Activated CD4-positive, alpha-beta T cell treated with anti-CD3 and anti-CD28 coated beads, Interleukin-2, amount 50 U/mL, for 16 hours (primary cell): Measurements from ENCODE around the gene SEPTIN11.

Experiments used
- DNase-seq: peaks from one replicate; pipeline ENCODE4 v3.0.0-alpha.2; 2020

The SEPTIN11 gene

DNA sequence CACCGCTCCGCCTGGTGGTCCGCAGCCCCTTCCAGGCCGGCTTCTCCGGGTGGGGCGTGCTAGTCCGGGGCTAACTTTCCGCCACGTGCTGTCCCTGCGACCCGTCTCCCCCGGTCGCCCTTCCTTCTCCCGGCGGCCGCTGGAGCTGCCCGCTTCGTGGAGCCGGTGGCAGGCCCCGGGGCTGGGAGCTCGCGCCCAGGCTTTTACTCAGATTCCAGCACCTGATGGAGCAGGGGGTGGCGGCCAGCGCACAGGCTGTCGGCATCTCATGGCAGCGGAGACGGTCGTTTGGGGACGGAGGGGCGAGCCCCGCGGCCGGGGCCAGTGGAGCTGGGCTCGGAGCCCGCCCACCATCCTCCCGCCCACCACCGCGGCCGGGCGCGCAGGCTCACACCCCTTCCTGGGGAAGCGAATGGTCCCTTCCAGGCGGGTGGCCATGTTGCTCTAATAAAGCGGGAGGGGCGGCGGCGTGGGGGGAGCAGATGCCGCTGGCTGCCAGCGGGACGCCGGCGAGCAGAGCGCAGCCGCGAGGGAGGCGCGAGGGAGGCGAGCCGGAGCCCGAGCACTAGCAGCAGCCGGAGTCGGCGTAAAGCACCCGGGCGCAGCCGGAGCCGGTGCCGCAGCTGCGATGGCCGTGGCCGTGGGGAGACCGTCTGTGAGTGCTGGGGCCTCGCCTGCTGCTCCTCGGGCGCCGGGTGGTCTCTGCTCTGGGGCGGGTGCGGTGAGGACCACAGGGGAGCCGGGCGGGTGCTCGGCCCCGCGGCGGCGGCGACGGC, at the start of gene SEPTIN11:
Gene SEPTIN11, plus strand, starts transcription at position 477 of the 776 bp plus-strand sequence. Its CDS starts 152 bp downstream, at position 629.
- DNase-seq, result peak; percentile 82

DNA sequence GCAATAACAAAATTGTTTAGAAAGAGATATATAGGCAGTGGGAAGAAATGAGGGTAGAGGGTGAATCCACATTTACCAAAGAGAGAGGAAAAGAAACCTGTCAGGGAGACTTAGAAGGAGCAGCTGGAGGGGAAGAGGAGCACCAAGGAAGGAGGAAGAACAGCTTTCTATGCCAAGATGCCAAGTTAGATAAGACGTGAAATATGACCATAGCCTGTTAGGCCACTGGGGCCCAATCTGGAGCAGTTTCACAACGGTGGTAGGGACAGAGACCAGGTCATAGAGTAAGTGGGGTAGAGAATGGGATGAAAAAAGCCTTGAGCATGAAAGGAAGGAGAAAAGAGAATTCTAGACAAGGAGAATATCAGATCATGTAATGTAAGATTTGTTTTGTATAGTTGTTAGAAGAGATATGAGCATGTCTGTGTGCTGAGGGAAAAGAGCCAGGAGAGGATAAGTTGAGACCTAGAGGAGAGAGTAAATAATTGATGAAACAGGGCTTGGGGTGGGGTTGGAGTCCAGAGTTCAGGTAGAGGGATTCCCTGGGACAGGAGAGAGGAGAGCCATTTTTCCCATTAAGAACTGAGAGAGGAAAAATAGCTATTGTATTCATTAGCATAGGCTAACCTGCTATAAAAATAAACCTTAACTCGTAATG, 47.2 kb upstream of the SEPTIN11 start:
- DNase-seq, result no peak

DNA sequence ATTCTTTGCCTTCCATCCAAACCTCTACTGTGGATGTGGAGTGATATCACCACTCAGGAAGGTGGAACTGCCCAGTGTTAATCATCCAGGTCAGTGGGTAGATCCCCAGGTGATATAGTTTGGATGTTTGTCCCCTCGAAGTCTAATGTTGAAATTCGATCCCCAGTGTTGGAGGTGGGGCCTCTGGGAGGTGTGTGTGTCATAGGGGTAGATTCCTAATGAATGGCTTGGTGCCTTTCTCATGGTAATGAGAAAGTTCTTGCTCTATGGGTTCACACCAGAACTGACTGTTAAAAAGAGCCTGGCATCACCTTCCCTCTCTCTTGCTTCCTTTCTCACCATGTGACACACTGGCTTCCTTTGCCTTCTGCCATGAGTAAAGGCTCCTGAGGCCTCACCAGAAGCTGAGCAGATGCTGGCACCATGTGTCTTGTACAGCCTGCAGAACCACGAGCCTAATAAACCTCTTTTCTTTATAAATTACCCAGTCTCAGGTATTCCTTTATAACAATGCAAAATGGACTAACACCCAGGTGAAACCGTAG, 44.8 kb upstream of the SEPTIN11 start:
- no peak for DNase-seq

DNA sequence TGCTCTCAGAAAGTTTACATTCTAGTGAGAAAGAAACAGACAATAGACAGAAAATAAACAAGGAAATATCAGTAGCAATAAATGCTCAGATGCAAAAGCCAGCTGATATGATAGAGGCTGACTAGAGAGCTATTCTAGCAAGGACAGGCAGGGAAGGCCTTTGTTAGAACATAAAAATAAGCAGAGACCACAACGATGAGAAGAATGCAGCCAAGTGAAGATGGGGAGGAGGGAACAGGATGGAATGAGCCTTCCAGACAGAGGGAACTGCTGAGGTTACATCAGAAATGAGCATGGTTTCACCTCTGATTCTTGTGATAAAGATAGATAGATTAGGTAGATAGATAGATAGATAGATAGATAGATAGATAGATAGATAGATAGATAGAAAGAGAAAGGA, 44.0 kb upstream of the SEPTIN11 start:
- no peak for DNase-seq

DNA sequence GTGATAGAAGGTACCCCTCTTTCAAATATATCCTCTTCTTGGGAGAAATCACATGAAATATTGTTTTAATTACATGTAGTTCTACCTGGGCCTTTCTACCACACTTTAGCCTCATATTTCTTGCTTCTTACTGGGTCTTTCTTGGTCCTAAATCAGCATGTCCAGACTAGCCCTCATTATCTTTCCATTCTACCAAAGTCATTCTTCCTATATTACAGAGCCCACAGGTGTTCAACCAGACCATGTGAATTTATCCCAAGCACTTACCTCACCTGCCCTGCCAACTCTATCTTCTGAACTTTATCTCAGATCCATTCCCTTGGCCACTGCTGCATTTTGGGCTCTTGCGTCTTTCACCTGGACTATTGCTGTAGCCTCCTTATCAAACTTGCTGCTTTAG, 39.8 kb upstream of the SEPTIN11 start:
- DNase-seq, result no peak

DNA sequence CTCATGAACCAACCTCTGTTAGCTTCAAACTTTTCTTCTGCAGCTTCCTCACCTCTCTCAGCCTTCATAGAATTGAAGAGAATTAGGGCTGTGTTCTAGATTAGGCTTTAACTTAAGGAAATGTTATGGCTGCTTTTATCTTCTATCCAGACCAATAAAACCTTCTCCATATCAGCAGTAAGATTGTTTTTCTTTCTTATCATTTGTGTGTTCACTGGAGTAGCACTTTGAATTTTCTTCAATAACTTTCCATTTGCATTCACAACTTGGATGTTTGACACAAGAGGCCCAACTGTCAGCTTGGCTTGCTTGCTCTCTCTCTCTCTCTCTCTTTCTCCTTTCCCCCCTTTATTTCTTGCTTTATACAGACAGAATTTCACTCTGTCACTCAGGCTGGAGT, 28.8 kb upstream of the SEPTIN11 start:
- no peak for DNase-seq

DNA sequence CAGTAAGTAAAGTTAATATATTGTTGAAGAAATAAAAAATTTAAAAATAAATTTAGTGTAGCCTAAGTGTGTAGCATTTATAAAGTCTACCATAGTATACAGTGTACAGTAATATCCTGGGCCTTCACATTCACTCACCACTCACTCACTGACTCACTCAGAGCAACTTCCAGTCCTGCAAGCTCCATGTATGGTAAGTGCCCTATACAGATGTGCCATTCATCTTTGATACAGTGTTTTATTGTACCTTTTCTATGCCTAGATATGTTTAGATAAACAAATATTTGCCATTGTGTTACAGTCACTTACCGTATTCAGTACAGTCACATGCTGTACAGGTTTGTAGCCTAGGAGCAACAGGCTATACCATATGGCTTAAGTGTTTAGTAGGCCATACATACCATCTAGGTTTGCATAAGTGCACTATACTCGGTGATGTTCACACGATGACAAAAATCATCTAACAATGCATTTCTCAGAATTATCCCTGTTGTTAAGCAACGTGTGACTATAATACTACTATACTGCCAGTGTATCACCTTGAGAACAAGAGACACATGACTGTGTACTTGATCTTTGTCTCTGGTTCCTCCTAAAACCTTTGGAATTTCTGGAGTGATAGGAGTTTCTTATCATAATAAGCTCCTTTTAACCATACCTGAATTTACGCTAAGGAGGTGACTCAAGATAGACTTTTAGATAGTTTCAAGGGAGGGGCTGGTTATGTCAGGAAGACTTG, 25.8 kb upstream of the SEPTIN11 start:
- no peak for DNase-seq

DNA sequence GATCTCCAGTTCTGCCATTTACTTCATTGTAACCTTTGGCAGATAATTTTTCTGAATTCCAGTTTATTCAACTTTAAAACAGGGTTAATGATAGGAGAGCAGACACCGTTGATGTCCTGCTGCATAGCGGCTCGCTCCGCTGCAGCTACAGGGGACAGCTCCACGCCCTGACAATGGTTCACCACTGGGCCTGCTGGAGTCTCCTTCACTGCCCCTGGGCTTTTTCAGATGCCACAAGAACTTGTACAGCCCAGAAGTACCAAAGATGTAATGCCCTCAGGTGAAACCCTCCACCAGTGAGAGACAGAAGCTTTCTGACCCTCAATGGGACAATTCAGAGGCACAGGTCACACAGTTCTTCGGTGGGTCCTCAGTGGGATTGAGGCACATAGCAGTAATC, 22.7 kb upstream of the SEPTIN11 start:
- no peak for DNase-seq

DNA sequence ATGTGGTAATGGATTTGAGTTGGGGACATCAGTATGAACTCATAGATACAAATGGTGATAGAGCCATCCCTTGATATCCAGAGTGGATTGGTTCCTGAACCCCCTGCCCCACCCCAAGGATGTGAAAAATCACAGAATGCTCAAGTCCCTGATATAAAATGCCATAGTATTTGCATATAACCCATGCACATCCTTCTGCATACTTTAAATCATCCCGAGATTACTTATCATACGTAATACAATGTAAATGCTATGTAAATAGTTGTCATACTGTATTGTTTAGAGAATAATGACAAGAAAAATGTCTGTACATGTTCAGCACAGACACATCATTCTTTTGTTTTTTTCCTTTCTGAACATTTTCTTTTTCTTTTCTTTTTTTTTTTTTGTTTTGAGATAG, 18.9 kb upstream of the SEPTIN11 start:
- no peak for DNase-seq

DNA sequence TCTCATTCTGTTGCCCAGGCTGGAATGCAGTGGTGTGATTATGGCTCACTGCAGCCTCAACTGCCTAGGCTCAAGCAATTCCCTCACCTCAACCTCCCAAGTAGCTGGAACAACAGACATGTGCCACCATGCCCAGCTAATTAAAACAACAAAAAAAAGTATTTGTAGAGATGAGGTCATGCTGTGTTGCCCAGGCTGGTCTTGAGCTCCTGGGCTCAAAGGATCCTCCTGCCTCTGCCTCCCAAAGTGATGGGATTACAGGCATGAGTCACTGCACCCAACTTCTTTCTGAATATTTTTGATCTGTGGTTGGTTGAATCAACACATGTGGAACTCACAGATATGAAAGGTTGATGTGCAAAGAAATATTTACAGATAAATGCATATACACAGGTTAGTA, 18.5 kb upstream of the SEPTIN11 start:
- DNase-seq, result no peak

DNA sequence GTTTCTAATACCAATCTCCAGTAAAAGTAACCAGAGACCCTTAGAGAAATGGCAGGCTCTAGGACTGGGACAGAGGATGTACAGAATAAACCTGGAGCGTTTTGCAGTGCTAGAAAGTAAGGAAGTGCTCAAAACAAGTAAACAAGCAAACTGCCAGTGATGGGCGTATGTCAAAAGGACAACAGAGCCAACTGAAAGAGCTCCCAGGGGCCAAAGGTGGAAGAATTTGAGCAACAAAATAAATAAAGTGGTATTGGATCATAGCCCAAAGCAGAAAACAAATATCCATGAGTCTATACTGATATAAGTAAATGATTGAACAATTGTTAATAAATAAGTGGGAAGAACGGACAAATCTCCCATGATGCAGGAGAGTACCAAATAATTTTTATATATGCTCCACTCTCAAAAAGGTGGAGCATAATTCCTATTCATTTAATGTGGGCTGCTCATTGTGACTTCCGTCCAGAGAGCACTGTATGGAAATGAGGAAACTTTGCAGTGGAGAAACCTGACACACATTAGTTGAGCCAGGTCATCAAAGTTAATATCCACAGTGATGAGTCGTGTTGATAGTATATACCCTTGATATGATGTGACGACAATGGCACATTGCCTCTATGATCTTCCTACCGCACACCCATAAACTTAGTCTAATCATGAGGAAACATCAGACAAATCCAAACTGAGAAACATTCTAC, 17.8 kb upstream of the SEPTIN11 start:
- DNase-seq, result no peak

DNA sequence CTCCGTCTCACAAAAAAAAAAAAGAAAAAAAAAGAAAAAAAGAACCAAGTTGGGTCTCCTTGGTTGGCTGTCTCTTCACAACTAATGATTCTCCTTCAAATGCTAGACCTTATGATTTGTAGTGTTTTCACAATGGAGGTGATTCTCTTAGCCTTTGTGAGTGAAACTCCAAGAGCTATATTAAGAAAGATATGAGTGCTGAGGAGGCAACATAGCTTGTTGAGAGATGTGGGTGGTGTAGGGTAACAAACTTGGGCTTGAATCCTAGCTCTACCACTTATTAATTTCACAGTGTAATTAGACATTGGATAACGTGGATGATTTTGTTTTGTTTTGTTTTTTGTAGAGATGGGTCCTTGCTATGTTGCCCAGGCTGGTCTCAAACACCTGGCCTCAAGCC, 10.4 kb upstream of the SEPTIN11 start:
- DNase-seq, result no peak

DNA sequence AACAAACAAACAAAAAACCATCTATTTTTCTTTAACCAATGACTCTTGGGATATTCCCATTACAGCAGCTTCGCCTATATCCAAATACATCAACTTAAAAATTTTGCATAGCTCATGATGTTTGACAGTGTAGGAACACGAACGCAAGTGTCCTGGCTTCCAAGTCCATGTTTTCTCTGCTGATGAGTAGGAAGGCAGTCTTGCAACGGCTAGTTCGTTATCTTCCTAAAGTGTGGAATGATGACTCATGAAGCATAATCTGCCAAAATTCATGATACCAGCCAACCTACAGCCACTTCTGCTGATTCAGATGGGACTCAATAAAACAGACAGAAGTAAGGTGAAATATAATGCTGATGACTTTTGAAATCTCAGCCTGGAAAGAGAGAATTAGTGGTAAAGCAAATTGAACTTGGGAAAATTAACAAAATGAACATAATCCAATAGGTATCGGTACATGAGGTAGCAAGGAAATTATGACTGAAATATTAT, 6.4 kb upstream of the SEPTIN11 start:
- no peak for DNase-seq

DNA sequence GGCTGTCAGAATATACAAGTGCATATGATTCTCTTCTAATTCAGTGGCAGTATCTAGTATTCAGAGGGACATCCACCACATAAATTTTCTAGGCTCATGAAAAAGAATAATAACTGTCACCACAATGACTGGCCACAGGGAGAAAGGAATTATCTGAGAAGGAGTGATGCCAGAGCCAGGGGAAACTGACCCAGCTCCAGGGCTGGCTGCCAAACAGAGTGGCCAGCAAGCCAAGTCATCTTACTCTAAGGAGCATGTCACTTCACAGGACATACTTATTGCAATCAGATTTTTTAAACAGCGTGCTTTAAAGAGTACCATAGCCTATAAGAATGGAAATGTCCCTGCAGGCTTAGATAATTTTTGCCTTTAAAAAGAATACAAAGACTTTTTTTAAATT, 5.8 kb upstream of the SEPTIN11 start:
- DNase-seq, result no peak

DNA sequence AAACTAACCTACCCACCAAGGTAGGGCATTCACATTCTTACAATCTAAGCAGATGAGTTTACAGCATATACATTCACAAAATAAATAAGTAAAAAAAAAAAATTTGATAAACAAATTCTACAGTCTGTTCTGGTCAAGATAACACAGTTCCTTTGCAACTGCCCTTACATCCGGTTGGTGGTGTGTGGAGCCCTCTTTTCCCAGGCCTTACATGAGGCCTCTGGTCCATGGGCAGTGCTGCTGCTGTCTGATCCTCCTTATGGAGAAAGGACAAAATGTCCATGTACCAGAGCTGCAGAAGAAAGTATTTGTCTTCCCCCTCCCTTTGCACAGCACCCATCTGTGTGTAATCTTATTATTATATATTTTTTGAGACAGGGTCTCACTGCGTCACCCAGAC, 2.2 kb upstream of the SEPTIN11 start:
- DNase-seq, result no peak

DNA sequence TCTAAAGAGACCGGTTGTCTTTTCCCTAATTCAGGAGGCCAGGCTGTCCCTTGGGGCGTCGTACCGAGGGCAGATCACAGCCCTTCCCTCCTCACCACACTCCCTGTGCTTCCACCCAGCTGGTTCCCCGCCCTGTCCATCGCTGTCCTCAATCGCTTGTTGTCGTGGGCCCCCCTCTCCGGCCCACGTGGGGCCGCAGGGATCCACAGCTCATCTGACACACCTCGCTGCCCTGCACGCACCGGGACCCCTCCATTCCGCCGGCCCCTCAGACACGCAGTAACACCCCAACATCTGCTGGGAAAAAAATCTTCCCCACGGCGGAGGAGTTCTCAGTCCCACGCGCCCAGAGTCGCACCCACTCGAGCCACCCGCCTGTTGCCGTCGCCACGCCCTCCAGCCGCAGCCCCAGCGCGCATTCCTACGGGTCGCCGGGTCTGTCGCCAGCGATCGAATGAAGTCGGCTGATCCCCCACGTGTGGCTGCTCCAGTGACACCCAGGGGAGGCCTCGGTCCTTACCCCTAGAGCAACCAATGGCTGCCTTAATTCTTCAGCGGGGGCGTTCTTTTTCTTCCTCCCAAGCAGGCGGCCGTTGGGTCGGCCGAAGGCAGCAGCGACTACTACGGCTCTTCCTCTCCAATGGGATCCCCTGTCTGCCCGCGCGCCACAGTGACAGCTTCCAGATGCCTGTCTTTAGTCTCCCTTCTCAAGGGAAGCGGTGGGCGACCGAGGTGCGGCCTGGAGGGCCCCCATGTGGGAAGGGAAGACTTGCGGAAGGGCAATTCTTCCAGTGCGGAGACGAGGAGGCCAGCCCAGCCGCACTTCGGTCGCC, 893 bp upstream of the SEPTIN11 start:
- peak; percentile 70 for DNase-seq

DNA sequence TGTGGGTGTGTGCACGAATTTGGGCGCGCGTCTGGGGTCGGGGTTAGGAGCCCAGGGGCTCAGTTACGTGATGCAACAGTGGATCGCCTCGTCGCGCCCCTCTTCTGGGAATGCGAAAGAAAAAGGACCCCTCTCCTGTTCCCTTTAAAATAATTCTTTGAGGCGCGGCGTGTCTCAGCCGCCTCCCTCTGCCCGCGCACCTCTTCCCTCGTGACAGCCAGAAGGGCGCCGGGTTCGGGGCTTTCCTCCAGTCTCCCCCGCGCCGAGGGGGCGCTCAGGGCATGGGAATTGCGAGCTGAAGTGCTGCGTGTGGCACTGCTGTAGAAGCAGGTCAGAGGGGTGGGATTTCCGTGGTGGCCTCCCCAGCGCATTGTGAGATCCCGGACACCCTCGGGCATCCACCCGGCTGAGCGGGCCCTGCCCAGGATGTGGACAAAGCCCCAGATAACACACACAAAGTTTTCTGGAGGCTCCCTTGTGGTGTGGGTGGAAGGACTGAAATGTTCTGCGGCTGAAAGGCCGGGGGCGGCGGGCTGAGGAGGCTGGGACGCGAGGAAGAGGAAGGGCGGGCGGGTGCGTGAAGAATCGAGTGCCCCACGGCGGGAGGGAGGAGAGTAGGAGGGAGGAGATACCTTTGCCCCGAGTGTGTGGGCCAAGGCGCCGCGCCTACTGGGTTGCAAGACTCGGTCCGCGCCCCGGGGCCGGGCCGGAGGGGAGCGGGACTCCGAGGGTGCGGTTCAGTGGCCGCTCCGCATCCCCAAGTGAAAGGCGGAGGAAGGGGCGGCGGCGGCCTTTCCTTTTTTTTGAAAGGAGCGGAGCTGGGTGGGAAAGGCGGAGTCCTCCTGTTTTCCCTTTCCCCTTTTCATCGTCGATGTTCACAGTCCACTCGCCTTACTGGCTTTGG, 752 bp downstream of the SEPTIN11 start:
- peak; percentile 52 for DNase-seq

DNA sequence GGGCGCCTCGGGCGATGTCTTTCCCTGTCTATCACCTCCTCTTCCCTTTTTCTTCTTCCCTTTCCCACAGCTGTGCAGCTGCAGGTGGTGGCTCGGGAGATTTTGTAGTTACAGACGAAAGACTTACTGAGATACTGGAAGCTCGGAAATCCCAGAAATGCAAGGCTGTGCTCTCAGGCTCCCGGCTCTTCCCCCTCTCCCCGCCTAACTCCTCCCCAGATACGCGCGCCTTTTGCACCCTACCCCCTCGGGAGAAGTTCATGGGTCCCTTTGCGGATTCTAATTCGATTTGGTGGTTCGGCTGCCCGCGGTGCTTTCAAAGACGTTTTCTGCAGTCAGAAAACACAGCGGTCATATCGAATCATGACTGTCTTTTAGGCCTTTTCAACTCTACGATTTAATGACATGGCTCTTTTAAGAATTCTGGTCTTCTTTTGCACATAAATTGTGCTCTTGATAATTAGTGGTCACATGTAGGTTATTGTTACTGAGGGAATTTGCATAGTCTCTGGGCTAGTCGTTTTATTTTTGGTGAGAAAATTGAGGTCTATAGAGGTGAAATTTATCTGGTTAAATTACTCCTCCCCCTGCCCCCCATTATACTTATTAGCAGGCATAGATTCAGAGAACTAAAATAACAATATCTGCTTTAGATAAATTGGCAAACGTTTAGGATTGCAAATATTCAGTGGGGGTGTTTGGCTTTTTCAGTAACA, 1.6 kb downstream of the SEPTIN11 start:
- DNase-seq, result no peak

DNA sequence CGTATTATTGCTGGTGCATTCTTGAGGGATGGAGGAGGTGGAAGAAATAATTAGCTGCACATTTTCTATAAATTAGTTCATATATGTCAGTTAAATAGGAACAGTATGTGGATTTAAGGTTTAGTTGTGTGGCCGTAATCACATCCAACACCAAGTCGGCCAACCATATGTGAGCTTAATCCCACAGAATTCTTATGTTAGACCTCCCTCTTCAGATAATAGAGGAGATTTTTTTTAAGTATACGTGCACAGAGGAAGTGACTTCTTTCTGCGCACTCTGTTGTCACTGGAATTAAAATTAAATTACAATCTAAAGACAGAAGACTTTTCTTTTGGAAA, 2.1 kb downstream of the SEPTIN11 start:
- DNase-seq, result no peak

DNA sequence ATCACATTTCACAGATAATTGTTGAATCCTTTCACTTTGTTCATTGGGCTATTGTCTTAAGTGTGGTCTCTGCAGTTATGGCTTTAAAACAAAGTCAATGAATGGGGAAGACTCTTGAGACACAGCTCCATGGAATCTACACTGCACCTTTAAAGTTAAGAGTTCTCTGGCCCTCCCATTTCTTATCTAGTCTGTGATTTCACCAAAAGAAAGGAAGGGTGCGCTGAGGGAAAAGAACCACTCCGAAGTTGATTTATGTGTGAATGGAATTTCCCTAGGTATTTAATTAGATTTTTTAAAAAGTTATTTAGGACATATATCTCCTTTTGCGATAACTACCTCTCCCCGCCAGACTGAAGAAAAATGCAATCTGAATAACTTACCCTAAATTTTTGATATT, 2.5 kb downstream of the SEPTIN11 start:
- no peak for DNase-seq
